Measurements from ENCODE around the gene MB.

DNA sequence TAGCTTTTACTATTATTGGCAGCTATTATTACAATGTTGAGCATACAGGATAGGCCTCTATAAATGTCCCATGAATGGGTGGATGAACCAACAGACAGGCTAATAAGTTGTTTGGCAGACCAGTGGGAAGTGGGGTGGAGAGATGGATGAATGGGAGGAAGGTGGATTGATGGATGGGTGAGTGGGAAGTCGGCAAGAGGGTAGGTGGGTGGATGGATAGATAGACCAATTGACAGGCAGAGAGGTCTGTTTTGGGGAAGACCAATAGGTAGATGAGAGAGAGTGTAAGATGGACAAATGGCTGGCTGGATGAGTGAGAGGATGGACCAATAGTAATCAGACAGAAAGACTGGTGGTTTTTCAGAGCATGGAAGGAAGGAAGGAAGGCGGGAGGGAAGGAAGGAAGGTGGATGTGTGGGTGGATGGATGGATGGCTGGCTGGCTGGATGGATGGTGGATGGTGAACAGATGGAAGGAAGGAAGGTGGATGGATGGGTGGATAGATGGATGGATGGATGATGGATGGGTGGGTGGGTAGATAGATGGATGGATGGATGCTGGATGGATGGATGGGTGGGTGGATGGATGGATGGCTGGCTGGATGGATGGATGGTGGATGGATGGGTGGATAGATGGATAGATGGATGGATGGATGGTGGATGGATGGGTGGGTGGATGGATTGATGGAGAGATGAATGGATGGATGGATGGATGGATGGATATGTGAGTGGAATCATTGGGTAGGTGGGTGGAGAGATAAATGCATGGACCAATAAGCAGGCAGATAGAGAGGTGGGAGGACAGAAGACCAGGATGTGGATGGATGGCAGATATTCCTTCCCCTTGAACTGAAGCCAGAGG is 39.1 kb downstream of the MB start:
- TF ChIP-seq, protein P1, sequence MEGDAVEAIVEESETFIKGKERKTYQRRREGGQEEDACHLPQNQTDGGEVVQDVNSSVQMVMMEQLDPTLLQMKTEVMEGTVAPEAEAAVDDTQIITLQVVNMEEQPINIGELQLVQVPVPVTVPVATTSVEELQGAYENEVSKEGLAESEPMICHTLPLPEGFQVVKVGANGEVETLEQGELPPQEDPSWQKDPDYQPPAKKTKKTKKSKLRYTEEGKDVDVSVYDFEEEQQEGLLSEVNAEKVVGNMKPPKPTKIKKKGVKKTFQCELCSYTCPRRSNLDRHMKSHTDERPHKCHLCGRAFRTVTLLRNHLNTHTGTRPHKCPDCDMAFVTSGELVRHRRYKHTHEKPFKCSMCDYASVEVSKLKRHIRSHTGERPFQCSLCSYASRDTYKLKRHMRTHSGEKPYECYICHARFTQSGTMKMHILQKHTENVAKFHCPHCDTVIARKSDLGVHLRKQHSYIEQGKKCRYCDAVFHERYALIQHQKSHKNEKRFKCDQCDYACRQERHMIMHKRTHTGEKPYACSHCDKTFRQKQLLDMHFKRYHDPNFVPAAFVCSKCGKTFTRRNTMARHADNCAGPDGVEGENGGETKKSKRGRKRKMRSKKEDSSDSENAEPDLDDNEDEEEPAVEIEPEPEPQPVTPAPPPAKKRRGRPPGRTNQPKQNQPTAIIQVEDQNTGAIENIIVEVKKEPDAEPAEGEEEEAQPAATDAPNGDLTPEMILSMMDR (conservative IDR thresholded peaks at IDR 0.05; ENCODE audit: low read depth in 2 of 2) = no peak
- TF ChIP-seq, protein P2, sequence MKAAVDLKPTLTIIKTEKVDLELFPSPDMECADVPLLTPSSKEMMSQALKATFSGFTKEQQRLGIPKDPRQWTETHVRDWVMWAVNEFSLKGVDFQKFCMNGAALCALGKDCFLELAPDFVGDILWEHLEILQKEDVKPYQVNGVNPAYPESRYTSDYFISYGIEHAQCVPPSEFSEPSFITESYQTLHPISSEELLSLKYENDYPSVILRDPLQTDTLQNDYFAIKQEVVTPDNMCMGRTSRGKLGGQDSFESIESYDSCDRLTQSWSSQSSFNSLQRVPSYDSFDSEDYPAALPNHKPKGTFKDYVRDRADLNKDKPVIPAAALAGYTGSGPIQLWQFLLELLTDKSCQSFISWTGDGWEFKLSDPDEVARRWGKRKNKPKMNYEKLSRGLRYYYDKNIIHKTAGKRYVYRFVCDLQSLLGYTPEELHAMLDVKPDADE (IDR thresholded peaks at IDR 0.05) = no peak
- TF ChIP-seq STAT1 (IDR thresholded peaks at IDR 0.05; ENCODE audit: unreplicated experiment) (no peak), POLR2AphosphoS5 (IDR thresholded peaks at IDR 0.05; ENCODE audit: low read depth) (no peak), EZH2 (IDR thresholded peaks at IDR 0.05; ENCODE audit: low read depth, unreplicated experiment) (no peak), ZNF331 (CRISPR knock-in tag; IDR thresholded peaks at IDR 0.05; ENCODE audit: low read depth) (no peak), EZH2phosphoT487 (IDR thresholded peaks at IDR 0.05; ENCODE audit: unreplicated experiment) (no peak), CREB1 (CRISPR knock-in tag; IDR thresholded peaks at IDR 0.05; ENCODE audit: low read depth) (no peak), JUNB (IDR thresholded peaks at IDR 0.05; ENCODE audit: unreplicated experiment) (no peak), NANOG (IDR thresholded peaks at IDR 0.05; ENCODE audit: borderline replicate concordance) (no peak), ZNF114 (CRISPR knock-in tag; IDR thresholded peaks at IDR 0.05) (no peak)
- TF ChIP-seq, protein P3, sequence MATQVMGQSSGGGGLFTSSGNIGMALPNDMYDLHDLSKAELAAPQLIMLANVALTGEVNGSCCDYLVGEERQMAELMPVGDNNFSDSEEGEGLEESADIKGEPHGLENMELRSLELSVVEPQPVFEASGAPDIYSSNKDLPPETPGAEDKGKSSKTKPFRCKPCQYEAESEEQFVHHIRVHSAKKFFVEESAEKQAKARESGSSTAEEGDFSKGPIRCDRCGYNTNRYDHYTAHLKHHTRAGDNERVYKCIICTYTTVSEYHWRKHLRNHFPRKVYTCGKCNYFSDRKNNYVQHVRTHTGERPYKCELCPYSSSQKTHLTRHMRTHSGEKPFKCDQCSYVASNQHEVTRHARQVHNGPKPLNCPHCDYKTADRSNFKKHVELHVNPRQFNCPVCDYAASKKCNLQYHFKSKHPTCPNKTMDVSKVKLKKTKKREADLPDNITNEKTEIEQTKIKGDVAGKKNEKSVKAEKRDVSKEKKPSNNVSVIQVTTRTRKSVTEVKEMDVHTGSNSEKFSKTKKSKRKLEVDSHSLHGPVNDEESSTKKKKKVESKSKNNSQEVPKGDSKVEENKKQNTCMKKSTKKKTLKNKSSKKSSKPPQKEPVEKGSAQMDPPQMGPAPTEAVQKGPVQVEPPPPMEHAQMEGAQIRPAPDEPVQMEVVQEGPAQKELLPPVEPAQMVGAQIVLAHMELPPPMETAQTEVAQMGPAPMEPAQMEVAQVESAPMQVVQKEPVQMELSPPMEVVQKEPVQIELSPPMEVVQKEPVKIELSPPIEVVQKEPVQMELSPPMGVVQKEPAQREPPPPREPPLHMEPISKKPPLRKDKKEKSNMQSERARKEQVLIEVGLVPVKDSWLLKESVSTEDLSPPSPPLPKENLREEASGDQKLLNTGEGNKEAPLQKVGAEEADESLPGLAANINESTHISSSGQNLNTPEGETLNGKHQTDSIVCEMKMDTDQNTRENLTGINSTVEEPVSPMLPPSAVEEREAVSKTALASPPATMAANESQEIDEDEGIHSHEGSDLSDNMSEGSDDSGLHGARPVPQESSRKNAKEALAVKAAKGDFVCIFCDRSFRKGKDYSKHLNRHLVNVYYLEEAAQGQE (IDR thresholded peaks at IDR 0.05; ENCODE audit: unreplicated experiment) = no peak
